GM21526 (cell line): ENCODE data around the gene METTL17.

ENCODE experiments used
- ATAC-seq: cut with Tn5 transposase; IDR thresholded peaks from one replicate; pipeline ENCODE4 v1.9.1; 2021; ENCODE audit warnings: moderate library complexity; ENCODE audit not compliant: unreplicated experiment, low FRiP score

The METTL17 gene

GRCh38 chr14:21041676-21042433 is 52.1 kb downstream of the METTL17 start, which contains the start of gene RNASE7:
Gene RNASE7, plus strand, starts transcription at chr14:21042362. Its CDS starts 631 bp downstream, at chr14:21042993.
- no peak for ATAC-seq

GRCh38 chr14:21042918-21043317 is 53.1 kb downstream of the METTL17 start:
- no peak for ATAC-seq

GRCh38 chr14:21043387-21043973 is 53.7 kb downstream of the METTL17 start:
- no peak for ATAC-seq

GRCh38 chr14:21043974-21044618 is 54.3 kb downstream of the METTL17 start:
- ATAC-seq, result no peak
